Activated CD4-positive, alpha-beta T cell treated with anti-CD3 and anti-CD28 coated beads, Interleukin-2, amount 50 U/mL, for 24 hours (primary cell): Measurements from ENCODE around the gene INAFM2.
A peak's percentile ranks its signal among the peaks of the same experiment; 100 is the strongest.

Experiments
- DNase-seq, 2 donors: peaks; one replicate each; pipeline ENCODE4 v3.0.0-alpha.2; 2020; ENCODE audit warnings: low read depth in 1 of 2, low spot score in 1 of 2

INAFM2 gene

DNA sequence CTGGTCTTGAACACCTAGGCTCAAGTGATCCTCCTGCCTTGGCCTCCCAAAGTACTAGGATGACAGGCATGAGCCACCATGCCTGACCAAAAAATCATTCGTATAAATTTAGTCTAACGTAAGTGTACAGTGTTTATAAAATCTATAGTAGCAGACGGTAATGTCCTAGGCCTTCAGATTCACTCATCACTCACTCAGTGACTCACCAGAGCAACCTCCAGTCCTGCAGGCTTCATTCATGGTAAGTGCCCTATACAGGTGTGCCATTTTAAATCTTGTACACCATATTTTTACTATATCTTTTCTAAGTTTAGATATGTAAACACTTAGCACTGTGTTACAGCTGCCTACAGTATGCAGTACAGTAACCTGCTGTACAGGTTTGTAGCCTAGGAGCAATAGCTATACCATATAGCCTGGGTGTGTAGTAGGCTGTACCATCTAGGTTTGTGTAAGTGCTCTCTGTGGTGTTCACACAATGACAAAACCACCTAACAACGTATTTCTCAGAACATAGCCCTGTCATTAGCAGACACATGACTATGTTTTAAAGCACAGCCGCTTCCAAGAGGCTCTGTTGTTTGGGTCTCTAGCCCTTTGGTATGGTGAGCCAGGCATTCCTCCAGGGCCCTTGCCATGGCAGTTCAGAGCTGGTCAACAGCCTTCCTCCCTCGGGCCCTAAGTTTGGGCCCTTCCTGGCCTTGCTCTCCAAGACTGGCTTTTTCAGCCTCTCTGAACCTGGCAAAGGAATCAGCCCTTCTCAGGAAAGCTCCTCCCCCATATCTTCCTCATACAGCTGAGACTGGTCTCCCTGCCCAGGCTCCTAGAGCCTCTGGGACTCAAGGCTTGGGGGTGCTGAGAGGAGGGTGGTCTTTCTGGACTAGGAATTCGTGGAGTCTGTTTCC is 19.2 kb downstream of the INAFM2 start:
- no peak for DNase-seq

DNA sequence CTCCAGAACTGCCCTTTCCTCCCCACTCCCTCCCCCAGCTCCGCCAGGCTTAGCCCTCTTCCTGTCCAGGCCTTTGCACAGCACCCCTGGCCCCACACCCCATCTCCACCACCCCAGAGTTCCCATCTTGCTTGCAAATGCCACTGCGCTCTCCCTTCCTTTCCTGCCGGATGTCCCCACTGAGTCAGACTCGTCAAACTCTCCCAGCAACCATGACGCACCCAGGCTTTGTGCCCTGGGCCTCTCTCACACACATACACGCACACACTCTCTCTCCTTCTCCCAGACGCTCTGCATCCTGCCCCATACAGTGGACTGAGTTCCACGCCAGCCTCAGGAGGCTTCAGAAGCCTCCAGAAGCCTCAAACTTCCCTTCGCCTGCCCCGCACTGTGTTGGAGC is 20.0 kb downstream of the INAFM2 start:
- no peak for DNase-seq

DNA sequence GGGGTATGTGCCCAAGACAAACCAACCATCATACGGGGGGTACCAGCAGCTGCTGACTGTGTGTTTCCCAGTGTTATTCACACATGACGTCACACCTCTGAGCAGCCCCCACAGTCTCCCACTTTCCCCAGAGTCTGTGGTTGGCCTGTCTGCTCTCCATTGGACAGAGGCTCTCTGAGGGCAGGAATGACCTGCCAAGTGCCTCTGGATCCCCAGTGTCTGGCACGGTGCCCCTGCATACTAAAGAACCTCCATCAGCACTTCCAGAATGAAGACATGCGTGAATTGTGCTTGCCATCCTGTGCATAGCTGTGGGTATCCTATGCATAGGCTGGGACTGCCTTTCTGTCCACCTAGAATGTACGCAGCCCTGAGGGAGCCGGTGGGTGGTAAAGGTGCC is 20.7 kb downstream of the INAFM2 start:
- no peak for DNase-seq

DNA sequence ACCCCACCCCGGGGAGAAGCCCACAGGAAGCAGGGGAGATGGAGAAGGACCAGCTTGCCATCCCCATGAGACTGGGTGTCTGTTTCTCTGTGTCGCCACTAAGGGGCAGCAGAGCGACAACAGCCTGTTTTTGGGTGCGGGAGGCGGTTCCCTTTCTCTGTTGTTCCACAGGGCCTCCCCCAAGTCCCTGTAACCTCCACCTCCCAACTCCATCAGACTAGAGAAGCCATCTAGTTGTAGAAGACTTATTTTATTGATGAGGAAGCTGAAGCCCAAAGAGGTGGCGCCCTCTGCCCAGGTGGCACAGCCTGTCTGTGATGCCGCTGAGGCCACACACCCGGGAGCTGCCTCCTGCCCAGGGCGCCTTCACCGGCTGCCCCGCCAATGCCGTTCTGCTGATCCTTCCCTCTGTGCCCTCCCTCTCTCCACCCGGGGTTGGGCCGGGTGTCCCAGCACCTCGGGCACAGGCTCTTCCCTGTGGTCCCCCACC is 21.2 kb downstream of the INAFM2 start:
- peak; percentile 46 to 56 for DNase-seq

DNA sequence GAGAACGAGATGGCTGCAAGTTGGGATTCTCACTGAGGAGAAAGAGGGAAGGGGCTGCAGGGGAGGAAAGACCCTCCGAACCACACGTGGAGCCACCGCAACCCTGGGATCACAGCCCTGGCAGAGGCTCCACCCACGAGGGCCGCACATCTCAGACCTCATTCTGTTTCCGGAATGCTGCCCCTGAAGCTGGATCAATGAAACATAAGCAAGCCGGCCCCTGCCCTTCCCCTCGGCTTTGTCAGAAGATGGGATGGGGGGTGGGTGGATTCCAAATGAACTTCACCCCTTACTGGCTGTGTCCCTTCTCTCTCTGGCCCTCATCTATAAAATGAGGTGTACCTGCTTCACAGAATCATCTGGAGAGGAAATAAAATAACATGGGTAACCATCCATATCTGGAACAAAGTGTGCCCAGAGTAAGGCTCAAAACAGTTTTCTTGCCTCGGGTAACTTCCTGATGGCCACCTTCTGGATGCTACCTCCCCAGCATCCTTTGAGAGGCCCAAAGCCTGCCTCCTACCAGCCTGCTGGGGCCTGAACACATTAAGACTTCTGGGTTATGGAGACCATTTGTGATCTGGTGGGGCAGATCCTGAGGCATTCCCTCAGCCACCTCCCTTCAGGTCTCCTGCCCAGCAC is 21.9 kb downstream of the INAFM2 start:
- no peak for DNase-seq

DNA sequence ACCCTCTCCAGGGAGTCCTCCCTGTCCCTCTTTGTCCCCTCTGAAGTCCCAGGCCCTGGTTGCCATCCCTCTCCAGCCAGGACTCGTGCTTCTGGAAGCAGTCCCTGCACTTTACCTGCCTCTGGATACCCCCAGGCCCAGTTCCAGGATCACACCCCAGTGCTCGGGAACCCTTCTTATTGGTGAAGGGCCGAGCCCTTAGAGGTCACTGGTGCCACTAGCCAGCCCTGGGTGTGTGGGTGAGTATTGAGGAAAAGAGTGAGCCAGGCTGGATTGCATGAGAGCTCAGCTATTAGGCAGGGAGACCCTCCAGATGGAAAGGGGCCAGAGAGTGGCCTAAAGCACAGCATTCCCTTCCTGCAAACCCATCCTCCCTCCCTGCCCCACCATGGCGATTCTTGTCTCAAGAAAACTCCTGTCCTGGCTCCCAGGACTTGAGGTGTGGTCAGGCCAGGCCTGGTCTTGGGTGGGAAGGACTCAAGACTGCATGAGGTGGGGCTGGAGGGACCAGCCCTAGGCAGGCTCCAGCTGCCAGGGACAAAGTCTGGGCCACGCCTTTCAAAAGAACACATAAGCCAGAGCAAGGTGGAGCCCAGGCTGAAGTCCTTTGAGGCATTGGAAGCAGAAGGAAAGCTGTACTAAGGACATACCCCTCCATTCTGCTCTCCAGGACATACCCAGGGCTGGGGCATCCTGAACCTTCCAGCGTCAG is 22.5 kb downstream of the INAFM2 start:
- DNase-seq, result no peak

DNA sequence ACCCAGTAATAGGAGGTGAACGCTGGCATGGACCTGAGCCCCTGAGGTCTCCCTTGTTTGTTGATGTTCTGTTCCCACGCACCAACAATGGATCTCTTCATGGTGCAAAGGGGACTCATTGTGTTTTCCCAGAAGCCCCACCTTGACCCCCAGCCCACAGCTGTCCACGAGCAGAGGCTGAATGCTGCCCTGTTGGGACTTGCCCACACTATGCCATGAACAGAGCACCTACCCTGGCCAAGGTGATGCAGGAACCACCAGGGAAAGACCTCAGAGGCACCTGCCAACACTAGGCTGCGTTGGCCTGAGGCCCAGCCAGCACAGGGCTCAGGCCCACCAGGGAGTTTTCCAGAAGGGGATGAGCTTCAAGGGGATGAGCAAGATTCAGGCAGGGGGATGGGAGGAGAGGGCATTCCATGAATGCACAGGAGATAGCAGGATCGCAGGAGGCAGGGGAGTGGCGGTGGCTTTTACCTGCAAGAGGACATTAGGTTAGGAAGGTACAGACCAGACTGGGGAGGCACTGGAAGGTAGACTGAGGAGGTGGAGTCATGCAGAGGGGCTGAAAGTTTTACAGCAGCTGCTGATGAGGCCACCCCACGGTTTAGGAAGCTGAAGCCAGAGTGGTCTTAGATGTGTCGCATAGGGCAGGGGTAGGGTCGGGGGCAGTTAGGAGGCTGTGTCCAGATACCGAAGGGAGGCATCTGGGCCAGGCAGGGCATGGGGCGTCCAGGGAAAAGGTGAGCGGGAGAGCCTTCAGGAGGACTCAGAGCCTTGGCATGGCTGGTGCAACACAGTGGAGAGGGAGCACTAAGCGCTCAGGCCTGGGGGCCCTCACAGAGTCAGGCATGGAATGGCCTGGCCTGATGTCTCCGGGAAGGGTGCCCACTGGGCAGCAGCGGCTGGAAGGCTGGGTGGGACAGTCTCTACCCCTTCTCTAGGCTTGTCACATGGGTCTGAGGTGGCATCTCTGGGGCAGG is 23.4 kb downstream of the INAFM2 start:
- no peak for DNase-seq

DNA sequence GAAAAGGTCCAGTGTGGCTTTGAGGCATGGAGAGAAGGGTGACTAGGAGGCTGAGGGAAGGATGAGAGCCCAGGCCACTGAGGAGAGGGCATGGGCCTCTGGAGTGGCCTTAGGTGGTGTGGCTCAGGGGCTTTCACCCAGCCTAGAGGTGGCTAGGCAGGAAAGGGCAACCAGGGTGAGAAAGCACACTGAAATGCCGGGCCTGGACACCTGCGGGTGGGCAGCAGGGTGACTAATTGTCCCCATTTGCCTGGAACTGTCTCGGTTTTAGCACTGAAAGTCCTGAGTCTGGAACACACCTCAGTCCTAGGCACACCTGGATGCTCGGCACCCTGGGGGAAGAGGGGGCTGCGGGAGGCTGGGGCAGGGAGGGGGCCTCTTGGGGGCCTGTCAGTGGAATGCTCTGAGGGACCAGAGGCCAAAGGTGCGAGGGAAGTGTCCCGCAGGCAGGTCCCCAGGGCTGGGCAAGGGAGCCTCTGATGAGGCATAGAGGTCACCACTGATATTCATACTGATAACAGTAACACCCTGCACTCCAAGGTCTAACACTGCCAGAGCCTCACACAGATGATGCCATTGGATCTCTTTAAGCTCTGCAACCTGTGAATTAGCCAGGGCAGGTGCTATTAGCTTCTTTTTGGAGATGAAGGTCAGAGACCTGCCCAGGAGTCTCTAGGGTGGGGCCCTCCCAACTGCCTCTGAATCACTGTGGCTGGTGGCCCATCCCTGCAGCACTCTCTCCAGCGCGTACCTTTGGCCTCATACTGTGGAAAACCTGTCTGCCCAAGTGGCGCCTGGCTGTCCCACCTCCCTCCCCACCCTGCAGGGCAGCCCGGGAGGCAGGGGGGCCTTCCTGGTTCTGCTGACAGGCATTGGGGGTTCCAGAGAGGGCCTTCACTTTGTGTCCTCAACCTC is 24.3 kb downstream of the INAFM2 start:
- no peak for DNase-seq

DNA sequence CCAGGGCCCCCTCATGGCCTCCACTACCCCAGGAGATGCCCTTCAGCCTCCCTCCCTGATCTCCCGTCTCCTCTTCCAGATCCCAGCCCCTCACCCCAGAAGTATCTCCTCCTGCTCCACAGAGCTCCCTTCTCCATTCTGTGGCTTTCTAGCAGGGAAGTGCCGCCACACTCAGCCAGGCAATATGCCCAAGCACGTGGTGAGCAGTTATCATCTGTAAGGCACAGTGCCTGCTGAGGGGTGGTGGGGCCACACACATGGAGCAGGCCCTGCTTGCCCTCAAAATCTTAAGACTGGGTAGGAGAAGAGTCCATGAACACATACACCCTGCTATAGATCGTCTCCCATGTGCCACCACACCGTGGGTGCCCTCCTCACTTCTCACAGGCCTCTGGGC is 25.0 kb downstream of the INAFM2 start:
- no peak for DNase-seq

DNA sequence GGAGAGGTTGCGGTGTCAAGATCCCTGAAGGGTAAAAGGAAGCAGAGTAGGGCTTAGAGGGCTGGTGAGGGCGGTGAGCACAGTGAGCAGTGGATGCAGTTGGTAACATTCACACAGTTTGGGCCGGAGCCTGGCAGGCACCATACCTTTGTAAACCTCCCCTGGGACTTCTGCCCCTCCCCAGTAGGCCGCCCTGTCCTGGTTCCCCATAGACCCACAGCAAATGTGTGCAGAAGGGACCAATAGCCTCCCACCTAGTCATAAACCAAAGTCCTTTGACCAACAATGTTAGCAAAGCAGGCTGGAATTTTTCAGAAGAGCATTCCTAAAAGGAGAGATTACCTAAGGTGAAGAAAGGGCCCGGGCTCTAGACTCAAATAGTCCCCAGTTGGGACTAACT is 25.7 kb downstream of the INAFM2 start:
- no peak for DNase-seq

DNA sequence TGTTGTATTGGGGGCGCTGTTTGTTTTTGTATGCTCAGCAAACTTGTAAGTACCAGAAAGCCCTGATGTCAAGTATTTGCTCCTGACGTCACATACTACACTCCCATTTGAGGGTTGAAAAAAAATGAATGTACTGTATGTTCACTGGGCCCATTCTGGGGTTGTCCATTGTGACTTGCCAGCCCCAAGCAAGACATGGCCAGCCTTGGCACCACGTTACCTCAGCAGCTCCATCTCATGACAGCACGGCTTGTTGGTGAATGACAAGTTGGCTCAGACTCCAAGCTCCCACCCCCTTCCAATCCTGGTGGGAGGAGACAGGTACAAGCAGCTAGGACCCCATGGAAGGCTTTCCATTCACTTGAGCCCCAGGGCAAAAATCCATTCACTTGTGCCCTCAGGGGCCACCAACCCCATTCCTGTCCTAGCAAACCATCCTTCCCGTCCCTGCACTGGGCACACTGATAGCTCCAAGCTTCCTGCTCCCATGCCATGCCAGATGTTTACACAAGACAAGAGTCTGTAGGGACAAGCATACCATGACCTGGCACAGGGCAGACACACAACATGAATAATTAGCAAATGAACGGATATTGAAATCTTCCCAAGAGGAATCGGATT is 28.9 kb downstream of the INAFM2 start:
- no peak for DNase-seq

DNA sequence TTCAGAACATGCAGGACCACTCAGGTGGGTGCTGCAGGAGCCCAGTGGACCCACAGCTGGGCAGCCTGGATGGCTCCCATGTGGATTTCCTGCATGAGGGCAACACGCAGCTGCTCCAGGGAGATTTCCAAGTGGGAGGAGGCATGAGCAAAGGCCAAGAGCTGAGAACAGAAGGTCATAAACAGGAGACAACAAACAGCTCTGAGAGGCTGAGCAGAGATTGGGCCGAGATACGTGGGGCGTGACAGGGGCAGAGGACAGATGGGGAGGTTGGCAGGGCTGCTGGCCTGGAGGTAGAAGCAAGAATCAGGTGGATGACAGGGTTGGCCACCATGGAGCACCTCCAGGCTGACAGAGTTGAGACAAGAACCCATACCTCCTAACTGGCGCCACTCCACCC is 30.2 kb downstream of the INAFM2 start:
- no peak for DNase-seq

DNA sequence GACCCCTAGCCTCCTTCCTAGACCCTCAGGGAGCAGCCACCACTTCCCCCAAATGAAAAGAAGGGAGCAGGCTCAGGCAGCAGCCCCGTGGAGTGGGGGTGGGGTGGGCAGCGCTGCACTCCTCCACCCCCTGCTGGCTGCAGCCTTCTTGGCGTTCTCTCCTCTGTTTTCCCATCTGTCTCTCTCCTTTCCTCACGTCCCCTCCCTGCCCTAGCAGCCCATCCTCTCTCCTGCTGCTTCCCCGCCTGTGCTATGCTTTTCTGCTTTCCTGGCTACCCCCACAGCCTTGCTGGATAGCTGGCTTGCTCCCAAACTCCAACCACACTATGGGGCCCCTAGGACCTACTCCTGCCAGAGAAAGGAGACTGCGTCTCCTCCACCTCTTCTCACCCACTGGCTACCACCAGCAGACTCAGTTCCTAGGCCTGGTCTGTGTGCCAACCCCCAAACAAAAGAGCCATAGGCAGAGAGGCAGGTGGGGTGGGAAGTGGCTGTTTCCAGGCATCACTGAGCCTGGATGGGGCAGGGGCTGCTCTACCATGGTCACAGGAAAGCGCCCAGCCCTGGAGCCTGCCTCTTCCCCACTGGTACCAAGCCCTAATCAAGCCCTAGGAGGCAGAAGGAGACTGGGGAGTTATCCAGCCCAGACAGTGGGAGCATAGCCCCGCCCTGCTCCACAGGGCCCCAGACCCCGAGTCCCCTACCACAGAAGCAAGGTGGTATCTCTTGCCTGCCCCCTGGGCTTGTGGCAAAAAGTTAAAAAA is 31.1 kb downstream of the INAFM2 start:
- DNase-seq, result no peak

DNA sequence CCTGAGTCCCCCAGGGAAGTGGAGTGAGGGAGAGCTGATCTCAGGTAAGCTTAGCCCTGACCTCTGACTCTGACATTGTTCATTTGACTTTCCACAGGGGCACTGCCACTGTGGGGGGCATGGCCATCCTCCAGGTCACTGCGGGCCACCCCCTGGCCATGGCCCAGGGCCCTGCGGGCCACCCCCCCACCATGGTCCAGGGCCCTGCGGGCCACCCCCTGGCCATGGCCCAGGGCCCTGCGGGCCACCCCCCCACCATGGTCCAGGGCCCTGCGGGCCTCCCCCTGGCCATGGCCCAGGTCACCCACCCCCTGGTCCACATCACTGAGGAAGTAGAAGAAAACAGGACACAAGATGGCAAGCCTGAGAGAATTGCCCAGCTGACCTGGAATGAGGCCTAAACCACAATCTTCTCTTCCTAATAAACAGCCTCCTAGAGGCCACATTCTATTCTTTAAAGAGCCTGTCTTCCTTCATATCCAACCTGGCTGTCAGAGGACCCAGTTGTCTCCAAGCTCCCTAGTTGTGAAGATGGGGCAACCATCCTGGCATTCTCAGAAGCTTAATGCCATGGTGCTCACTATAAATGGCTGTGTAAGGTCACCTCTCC is 32.6 kb downstream of the INAFM2 start:
- DNase-seq, result no peak

DNA sequence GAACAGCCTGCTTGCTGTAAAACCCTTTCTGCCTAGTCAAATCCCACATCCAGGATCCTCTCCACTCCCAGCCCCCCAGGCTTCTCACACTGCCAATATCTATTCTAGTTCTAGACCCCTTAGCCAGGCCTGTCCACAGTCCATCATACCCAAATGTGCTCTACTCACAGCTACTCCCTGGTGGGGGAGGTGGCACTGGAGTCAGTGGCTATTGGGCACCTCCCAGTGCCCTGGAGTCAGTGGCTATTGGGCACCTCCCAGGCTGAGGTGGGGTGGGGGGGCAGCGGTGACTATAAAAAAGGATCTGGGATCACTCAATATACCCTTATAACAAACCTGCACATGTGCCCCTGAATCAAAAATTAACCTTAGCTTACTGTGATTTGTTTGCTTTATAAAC is 33.8 kb downstream of the INAFM2 start:
- no peak for DNase-seq

DNA sequence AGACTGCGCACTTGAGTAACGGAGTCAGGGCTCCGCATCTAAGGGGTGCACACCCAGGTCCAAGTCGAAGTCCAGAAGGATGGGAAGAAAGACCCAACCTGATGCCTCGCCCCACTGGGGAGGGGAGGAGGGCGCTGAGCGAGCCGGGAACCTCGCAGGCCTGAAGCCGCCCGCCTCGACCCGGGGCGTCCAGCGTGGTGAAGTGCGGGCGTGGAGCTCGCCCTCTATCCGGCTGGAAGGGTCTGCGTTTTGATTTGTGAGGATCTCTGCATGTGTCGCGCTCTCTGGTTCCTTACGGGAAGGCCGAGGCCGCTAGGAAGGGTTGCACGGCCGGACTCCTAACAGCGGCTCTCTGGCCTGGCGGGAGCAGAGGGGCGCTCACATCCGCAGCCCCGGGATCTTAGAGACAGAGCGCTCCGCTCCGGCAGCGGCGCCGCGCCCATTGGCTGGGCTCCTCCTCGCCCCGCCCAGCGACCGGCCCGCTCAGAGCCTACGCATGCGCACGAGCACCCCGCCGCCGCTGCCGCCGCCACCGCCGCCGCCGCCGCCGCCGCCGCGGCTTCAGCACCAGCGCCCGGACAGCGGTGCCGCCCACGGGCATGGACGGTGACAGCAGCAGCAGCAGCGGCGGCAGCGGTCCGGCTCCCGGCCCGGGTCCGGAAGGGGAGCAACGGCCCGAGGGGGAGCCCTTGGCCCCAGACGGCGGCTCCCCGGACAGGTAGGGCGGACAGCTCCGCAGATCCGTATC is 34.4 kb downstream of the INAFM2 start, which contains the start of gene DISP2:
TSS of gene DISP2 (plus strand) at position 497 of the 748 bp plus-strand sequence. CDS start at position 600, 103 bp downstream.
- peak; percentile 79 to 83 for DNase-seq
